GM21619 (cell line): ENCODE data around the gene SMARCAL1.
A peak's percentile ranks its signal among the peaks of the same experiment; 100 is the strongest.

ENCODE experiments used
- ATAC-seq: cut with Tn5 transposase; IDR thresholded peaks from one replicate; pipeline ENCODE4 v1.9.1; 2021; ENCODE audit not compliant: unreplicated experiment

The SMARCAL1 gene

DNA sequence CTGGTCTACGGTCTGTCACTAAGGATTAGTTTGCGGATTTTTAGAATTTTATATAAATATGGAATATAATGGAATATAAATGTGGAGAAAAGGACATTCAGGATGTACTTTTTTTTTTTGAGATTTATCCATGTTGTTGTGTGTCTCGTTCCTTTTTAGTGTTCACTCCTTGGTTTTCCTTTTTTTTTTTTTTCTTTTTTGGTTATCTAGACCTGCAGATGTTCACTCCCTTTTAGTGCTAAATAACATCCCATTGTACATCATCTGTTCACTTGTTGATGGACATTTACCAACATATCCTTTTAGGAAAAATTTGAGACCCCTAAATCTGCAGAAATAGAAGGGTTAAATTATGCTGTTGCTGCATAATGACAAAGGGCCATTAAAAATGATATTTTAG lies 60.9 kb downstream of the SMARCAL1 start:
- no peak for ATAC-seq

DNA sequence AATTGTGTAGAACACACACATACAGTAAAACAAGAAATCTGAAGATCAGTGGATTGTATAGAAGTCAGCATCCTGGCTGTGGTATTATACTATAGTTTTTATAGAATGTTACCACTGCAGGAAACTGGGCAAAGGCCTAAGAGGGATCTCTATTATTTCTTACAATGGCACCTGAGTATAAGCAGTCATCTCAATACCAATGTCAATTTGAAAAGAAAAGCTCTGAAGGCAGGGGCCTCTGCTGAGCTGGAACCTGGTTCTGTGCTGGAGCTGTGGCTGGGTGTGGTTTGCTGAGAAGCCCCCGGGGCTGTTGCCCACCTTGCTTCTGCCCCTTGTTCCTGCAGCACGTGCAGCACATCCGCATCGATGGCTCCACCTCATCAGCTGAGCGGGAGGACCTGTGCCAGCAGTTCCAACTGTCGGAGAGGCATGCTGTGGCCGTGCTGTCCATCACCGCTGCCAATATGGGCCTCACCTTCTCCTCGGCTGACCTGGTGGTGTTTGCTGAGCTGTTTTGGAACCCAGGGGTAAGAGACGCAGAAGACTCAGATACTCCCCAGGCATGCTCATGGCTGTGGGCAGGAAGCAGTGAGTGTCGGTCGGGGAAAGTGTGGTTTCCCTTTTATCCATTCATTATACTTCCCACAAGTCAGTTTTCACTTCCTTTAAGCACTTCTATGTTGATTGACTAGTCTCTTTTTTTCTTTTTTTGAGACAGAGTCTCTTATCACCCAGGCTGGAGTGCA lies 62.8 kb downstream of the SMARCAL1 start:
- ATAC-seq: peak; percentile 78

DNA sequence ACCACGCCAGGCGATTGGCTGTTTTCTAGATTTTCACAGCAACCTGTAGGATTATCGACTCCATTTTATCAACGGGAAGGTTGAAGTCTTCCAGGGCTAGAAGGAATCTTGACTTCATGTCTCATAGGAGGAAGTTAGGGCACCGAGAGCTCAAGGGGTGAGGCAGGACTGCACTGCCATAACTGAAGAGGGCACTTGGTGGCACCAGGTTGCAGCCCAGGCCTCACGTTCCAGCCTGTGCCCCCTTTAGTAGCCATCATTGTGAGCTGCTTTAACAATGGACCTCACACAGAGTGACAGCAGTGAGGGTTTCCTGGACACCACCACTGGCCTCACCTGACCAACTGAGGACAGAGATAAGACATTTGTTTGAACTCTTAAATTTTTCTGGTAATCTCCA lies 63.5 kb downstream of the SMARCAL1 start:
- no peak for ATAC-seq

DNA sequence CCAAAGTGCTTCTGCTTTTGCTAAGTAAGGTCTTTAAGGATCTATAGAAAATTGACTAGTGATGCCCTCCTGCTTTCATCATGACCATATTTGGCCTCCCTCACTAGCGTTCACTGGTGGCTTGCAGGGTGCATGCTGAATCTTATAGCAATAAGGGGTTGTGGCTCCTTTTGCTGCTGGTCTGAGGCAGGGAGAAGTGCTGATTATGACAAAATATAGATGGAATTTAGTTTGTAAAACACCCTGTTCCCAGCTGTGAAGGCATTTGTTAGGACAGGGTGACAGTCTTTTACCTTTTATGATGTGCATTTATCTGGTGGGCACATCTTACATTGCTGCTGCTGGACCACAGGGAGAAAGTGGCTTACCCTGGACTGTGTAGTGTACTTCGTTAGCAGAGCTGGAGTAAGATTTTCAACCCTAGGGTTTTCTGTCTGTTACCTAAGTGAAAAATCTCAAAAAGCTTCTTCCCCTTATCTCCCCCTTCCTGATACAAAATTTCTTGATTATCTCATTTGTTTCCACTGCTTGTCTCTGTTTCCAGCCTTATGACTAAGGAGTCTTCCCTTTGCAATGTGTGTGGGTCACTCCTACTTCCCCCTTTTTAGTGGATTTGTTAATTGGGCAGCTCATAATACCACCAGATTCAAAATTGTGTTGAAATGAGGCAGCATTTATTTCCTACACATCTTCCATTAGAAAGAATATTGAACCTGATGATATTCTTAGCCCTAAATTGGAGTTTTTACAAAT lies 65.2 kb downstream of the SMARCAL1 start:
- no peak for ATAC-seq

DNA sequence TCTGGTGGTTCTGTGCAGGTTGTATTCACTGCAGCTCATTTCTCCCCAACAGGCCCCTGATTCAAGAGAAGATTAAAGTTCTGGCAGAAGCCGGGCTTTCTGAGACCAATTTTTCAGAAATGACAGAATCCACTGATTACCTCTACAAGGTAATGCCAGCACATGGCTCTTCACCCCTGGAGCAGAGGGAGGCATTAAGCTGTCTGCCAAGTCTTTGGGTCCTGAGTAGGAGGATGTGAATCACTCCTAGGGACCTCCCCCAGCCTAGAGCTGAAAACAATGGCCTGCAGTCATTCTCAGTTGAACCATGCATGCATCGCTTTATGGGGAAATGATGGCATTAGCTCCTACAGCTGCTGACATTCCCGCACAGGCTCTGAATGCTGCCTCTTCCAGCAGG lies 65.9 kb downstream of the SMARCAL1 start:
- ATAC-seq: no peak

DNA sequence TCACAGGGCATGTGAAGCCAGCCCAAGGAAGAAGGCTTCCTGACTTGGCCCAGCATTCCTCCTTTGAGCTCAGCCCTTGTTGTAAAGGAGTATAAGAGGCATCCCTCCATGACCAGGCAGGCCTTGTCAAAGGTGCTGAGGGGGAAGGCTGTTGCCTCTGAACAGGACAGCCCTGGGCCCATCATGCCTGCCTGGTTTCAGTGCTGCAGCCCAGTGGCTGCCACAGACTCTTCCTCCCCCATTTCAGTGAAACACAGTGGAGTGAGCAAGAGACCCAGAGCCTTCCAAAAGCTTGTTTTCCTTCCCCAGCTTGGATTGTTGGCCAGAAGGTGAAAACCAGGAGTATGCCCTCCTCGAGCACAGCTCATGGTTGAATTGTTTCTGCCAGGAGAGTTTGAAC lies 66.5 kb downstream of the SMARCAL1 start:
- no peak for ATAC-seq

DNA sequence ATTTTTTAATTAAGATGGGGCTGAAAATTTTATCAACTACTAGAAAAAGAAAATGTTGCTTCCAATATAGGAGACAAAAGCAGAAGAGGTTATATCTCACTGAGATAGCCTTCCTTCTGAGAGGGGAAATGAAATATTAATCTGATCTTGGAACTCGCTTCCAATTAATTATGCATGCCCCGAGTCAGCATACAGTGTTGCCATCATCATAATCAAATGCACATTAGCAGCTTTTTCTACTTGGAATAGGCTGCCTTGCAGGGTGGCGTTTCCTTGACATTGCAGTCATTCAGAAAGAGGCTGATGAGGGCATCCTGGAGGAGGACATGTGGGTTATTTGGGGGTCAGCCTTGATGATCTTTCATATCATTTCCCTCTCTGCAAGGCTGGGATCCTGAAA lies 67.9 kb downstream of the SMARCAL1 start:
- ATAC-seq: no peak

DNA sequence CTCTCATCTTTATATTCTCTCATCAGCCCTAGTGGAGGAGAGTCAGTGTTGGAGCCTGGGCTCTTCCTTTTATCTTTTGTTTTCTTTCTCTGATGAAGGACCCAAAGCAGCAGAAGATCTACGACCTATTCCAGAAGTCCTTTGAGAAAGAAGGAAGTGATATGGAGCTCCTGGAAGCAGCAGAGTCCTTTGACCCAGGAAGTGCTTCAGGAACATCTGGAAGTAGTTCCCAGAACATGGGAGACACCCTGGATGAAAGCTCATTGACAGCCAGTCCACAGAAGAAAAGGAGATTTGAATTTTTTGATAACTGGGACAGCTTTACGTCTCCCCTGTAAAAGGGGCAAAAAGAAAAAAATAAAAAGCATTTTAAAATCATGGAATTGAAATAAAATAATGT lies 70.4 kb downstream of the SMARCAL1 start:
- ATAC-seq: no peak

DNA sequence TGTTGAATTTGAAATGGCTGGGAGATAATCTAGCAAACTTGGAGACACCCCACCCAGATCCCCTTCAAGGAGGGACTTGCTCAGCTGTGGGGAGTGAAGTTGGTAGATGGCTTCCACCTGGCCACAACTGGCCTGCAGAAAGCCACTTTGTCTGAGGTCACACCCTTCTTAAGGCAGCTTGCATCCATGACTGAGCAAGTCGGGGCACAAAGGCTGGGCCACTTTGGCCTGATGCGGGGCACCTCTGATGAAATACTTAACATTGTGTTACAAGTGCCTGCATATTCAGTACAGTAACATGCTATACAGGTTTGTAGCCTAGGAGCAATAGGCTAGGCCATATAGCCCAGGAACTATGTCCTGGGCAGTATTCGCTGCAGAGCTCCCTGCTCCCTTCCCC lies 73.0 kb downstream of the SMARCAL1 start:
- ATAC-seq: no peak

DNA sequence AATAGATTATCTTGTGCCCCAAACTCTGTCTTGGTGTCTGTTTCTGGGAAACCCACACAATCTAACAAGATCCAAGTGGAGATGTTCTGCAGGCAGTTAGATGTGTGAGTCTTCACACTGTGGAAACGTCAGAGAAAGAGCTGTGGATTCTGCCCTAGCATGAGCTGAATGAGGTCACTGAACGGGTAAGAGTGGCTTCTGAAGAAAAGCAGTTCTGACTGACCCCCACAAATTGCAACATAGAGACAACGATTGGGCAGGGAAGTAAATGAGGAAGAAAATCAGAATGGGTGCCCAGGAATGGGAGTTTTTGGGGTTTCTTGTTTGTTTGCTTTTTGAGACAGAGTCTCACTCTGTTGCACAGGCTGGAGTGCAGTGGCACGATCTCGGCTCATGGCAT lies 73.5 kb downstream of the SMARCAL1 start:
- no peak for ATAC-seq

DNA sequence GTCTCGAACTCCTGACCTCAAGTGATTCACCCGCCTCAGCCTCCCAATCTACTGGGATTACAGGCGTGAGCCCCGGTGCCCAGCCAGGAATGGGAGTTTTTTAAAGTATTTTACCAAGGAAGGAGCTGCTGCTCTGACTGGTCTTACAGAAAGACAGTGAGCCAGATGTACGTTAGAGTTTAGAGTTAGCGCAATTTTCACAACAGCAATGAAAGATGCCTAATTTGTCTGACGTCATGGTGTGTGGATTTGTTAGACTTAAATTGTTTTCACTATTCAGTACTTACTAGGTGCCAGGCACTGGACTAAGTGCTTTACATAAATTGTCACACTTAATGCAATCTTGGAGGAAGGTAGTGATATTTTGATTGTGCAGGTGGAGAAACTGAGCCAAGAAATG lies 74.0 kb downstream of the SMARCAL1 start:
- ATAC-seq: no peak

DNA sequence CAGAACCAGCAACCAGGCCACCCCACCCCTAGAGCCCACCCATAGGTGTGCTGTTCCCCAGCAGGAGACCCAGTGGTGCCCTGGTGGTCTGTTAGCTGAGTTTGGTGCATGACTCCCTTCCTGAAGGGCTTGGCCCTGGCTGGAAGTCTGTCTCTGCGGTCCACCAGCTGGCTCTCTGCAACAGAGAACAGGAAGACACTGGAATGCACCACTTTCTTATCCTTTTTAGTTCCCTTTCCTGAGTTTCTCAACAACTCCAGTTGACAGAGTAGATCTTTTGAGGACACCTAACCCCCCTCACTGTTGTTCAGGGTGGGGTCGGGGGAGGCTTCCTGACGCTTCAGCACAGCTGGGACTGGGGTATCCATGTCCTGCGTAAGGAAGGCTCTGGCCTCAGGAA lies 74.4 kb downstream of the SMARCAL1 start:
- no peak for ATAC-seq

DNA sequence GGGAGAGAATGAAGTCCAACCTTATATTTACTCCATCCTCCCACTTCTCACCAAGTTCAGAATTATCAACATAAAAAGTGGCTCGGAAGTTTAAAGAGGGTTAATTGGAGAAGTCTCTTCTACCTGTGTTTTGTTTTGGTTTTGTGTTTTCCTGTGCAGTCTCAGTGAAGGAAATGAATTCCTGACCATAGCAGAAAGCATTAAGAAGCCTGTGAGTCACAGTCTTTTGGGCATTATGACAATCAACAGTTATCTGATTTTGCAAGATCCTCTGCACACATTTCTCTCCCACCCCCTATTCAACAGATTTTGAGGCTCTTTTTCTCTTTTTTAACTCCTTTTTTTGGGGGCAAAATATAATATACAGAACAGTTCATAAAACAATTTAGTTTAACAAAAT lies 77.8 kb downstream of the SMARCAL1 start:
- ATAC-seq: no peak

DNA sequence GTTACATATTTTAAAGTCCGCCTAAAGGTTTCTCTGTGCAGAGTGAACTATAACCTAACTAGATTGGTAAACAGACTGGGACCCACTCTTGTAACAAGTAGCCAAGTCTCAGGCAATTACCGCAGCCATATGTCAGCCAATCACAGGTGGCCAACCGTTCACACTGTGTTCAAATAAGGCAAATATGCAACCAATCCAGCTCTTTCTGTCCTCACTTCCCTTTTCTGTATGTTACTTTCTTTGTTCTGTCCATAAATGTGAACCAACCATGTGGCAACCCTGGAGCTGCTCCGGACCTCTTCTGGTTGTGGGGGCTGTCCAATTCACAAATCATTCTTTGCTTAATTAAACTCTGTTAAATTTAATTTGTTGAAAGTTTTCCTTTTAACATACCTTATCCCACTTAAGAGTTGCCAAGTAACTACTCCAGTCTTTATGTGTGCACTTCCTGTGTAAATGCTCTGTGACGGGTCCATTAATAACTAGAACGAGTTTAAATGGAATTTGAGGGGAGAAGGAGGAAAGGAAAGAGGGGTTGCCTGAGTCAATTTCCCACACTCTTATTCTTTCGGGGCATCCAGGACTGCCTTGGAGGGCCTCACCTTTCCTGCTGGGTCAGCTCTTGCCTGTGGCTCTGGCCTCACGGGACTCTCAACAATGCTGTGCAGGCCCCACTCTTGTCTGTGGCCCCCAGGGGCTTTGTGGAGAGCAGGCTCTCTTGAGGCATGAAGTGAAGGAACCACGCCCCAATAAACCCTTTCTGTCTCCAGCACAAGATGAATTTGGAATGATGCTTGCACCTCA lies 79.7 kb downstream of the SMARCAL1 start:
- ATAC-seq: peak; percentile 78

DNA sequence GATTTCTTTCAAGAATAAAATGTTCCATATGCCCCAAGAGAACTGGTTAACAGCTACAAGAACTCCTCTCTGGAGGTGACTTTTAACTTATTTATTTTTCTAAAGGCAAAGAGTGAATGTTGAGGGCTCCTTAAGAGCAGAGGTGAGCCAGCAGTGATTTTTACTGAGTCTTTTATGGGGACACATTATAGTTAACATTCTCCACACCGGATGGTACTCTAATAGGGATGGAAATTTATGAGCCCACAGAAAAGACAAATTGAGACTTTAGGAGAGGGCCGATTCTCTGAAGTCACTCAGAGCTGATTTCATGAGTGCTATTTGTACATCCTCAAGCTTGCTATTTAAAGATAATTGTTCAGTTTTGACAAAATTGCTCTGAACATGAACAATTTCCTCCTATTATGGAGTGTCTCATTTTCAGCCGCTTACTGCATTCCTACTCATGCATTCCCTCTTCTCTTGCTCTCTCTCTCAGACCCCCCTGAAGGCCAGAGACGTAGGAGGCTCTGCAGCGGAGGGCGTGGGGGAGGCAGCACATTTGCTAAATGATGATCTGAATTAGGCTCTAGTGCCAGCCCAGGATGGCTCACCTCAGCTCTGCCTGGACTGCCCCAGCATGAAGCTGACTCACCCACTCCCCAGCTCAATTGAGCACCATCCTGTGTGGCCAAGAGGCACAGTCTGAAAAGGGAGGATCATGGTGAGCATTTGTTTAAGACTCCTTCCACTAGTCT lies 80.5 kb downstream of the SMARCAL1 start:
- ATAC-seq: no peak

DNA sequence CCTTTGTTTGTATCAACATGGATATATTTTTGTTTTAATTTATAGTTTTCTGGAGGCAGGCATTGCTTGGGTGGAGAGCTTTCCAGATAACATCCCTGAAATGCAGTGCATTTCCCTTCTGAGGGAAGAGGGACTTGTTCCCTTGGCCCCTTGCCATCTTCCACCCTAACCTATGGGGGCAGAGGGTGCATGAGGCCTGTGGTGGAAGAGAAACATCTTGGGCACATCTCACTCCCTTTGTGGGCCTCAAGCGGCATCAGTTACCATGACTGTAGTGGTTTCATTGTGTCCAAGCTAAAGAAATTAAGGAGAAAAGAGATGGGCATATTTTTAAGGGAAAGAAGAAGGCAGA lies 81.0 kb downstream of the SMARCAL1 start:
- no peak for ATAC-seq

DNA sequence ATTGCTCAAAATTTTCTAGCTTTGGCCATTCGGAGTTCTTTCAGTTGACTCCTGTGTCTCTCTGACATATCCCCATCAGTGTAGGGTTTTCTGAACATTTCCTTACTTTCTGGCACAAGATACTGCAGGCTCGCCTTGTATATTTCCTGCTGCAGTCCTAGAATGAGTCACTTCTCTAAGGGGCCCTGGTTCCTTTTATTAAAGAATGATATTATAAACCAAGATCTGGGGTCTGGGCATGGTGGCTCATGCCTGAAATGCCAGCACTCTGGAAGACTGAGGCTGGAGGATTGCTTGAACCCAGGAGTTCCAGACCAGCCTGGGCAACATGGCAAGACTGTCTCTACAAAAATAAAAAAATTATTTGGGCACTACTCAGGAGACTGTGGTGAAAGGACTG lies 83.4 kb downstream of the SMARCAL1 start:
- no peak for ATAC-seq

DNA sequence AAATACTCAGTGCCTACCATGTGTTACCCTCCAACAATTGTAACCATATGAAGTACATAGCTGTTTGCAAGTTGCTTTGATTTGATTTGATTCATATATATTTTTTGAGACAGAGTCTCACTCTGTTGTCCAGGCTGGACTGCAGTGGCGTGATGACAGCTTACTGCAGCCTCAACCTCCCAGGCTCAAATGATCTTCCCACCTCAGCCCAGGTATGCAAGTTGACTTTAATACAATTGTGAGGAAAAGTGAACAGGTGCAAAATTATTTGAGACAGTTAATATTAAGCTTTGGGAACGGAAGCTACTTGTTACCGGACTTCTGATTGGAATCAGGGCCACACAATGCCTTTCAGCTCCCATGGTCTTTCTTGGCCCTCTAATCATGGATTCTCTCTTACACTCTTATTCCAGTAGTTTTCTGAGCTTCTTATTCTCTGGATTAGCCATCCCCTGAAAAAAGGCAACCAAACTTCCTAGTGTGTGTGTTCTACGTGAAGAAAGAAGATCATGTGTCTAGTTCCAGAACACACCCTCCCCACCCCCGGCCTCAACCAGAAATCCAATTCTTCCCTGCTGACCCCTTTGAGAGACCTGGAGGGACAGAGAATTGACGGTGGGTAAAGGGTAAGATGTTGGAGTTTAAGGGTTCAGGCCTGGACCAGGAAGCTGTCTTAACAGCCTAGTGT lies 85.2 kb downstream of the SMARCAL1 start:
- no peak for ATAC-seq

DNA sequence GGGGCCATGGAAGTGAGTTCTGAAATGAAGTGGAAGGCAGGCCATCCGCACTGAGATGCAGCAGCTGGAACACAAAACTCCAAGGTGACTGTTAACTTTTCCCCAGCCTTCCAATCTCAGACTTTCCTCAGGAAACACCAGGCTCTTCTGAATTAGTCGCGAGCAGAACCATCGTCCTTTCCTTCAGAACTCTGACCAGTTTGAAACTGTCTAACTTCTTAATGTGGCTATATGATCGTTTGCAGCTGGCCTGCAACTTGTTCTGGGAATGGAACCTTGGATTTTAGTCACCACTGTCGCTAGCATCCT lies 85.7 kb downstream of the SMARCAL1 start:
- ATAC-seq: no peak

DNA sequence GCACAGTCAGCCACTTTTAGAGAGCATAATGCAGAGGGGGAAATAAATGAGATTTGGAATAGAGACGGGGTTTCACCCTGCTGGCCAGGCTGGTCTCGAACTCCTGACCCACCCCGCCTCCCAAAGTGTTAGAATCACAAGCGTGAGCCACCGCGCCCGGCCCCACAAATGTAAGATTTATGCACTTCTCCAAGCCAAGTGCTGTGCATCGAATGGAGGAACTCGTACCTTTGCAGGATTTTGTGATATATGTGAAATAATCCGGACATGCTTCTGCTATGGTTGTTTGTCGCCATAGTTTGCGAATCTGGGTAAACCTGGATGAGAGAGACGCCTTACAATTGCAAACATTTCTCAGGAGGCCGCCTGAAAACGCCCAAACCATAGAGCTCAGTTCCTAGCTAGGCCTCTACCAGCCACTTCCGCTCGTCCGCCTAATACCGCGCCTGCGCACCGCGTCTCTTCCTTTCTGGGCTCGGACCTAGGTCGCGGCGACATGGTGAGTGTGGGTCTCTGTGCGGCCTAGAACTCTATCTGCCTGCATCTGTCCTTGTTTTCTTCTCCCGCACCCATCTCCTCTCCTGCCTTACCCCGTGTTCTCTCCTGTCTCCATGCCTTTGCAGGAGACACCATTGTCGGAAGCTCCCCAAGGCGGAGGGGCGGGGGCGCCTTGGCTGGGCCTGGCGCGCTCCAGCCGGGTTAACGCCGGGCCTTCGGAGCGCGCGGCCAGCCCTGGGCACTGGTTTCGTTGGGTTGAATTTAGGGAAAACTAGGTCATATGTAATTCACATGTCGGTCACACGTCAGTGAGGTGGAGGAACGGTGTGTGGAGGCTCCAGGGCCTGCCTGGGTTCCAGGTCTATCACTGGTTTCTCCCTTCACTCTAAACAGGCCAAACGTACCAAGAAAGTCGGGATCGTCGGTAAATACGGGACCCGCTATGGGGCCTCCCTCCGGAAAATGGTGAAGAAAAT lies 86.4 kb downstream of the SMARCAL1 start, which contains the start of gene RPL37A:
Gene RPL37A (plus strand): TSS at position 466 of the 974 bp plus-strand sequence. CDS start 31 bp downstream, at position 497.
- ATAC-seq: peak; percentile 87
